OCI-LY3 (cell line): ENCODE data around the gene KIF23.

Experiments
- H2AFZ ChIP-seq: fragments of 200-600, 300-600 bp; shearing (Covaris generic); 2 replicates; pipeline ENCODE4 v1.6.0; 2014; ENCODE audit warnings: antibody characterized with exemption, low read depth, low read length
- H3K27ac ChIP-seq: fragments of 200-600, 300-600 bp; sonication (generic); 2 replicates; pipeline ENCODE4 v1.5.1; 2014; ENCODE audit warnings: mild to moderate bottlenecking, low read length, moderate library complexity, mixed read lengths
- H3K27me3 ChIP-seq: fragments of 200-600, 300-600 bp; sonication (generic); 2 replicates; pipeline ENCODE4 v1.6.1; 2014; ENCODE audit warnings: low read depth, low read length, mixed read lengths
- H3K36me3 ChIP-seq: fragments of 200-600, 300-600 bp; sonication (generic); replicated peaks from 2 replicates; pipeline ENCODE3; 2014; ENCODE audit warnings: low read depth, low read length, mixed read lengths
- H3K4me1 ChIP-seq: fragments of 300-600, 200-600 bp; sonication (generic); 2 replicates; pipeline ENCODE4 v1.6.1; 2014; ENCODE audit warnings: low read length, mixed read lengths
- H3K4me2 ChIP-seq: fragments of 200-600, 300-600 bp; sonication (generic); 2 replicates; pipeline ENCODE4 v1.6.1; 2014; ENCODE audit warnings: low read length, mixed read lengths
- H3K4me3 ChIP-seq: fragments of 300-600, 200-600 bp; sonication (generic); 2 replicates; pipeline ENCODE4 v1.5.1; 2014; ENCODE audit warnings: antibody characterized with exemption, mild to moderate bottlenecking, low read length, moderate library complexity
- H3K79me2 ChIP-seq: fragments of 300-600, 200-600 bp; shearing (Covaris generic); 2 replicates; pipeline ENCODE4 v1.6.1; 2014; ENCODE audit warnings: mild to moderate bottlenecking, low read length, mixed read lengths
- H3K9ac ChIP-seq: fragments of 300-600, 200-600 bp; shearing (Covaris generic); 2 replicates; pipeline ENCODE4 v1.6.0; 2014; ENCODE audit warnings: mild to moderate bottlenecking, low read length, moderate library complexity
- H3K9me3 ChIP-seq: fragments of 200-600, 300-600 bp; shearing (Covaris generic); 2 replicates; pipeline ENCODE4 v1.6.1; 2014; ENCODE audit warnings: low read length, mixed read lengths; ENCODE audit not compliant: insufficient read depth
- H4K20me1 ChIP-seq: fragments of 200-600, 300-600 bp; sonication (generic); 2 replicates; pipeline ENCODE4 v1.6.1; 2016; ENCODE audit warnings: low read length, mixed read lengths; ENCODE audit not compliant: insufficient read depth
- CTCF ChIP-seq: fragments of 200-600, 300-600 bp; sonication (generic); IDR thresholded peaks from 2 replicates; pipeline ENCODE4 v1.5.1; 2014; ENCODE audit warnings: antibody characterized with exemption, low read length, low read depth
- EZH2phosphoT487 ChIP-seq: fragments of 200-600 bp; shearing (Covaris generic); IDR thresholded peaks from 2 replicates; pipeline ENCODE4 v1.6.1; 2018; ENCODE audit warnings: antibody characterized with exemption, mixed run types, low read depth

The KIF23 gene

GRCh38 chr15:69424748-69425413, 10.7 kb downstream of the KIF23 start:
- H3K4me2 ChIP-seq: no peak overlapping the region
- H3K36me3 ChIP-seq: peaks cover 77% of the 10 kb centered on the region
- H2AFZ ChIP-seq: no peak overlapping the region
- H3K27ac ChIP-seq: no peak overlapping the region
- H3K79me2 ChIP-seq: peaks cover 6% of the 10 kb centered on the region; the same call in 1 of the 2 replicates
- no peaks in the 10 kb centered on the region for H3K27me3 ChIP-seq
- no peaks in the 10 kb centered on the region for H3K4me1 ChIP-seq
- no peaks in the 10 kb centered on the region for H3K9me3 ChIP-seq
- no peak overlapping the region for H3K4me3 ChIP-seq
- no peaks in the 10 kb centered on the region for H4K20me1 ChIP-seq
- TF ChIP-seq CTCF (no peak), EZH2phosphoT487 (no peak)
- no peak overlapping the region for H3K9ac ChIP-seq

GRCh38 chr15:69433831-69434230, 19.7 kb downstream of the KIF23 start:
- TF ChIP-seq CTCF (no peak), EZH2phosphoT487 (no peak)
- Histone ChIP-seq H3K4me1 (no peaks in the 10 kb centered on the region), H3K27me3 (no peaks in the 10 kb centered on the region), H3K9ac (no peak overlapping the region), H3K36me3 (peaks cover 77% of the 10 kb centered on the region), H3K79me2 (peaks cover 11% of the 10 kb centered on the region; the same call in 1 of the 2 replicates), H4K20me1 (no peaks in the 10 kb centered on the region), H3K4me3 (no peak overlapping the region), H3K27ac (no peak overlapping the region), H3K4me2 (no peak overlapping the region), H3K9me3 (no peaks in the 10 kb centered on the region), H2AFZ (no peak overlapping the region)

GRCh38 chr15:69434238-69434637, 20.1 kb downstream of the KIF23 start:
- peaks cover 11% of the 10 kb centered on the region; the same call in 1 of the 2 replicates for H3K79me2 ChIP-seq
- no peaks in the 10 kb centered on the region for H3K27me3 ChIP-seq

More at GRCh38 chr15:69434238-69434637, 20.1 kb downstream of the KIF23 start:
- no peak for TF ChIP-seq CTCF
- no peak for TF ChIP-seq EZH2phosphoT487
- H4K20me1 ChIP-seq: no peaks in the 10 kb centered on the region
- no peaks in the 10 kb centered on the region for H3K9me3 ChIP-seq
- H3K36me3 ChIP-seq: peaks cover 76% of the 10 kb centered on the region
- no peak overlapping the region for H2AFZ ChIP-seq
- no peak overlapping the region for H3K9ac ChIP-seq
- H3K4me3 ChIP-seq: no peak overlapping the region
- peaks cover 1% of the 10 kb centered on the region; the same call in 1 of the 2 replicates for H3K4me1 ChIP-seq
- H3K27ac ChIP-seq: no peak overlapping the region
- no peak overlapping the region for H3K4me2 ChIP-seq
